ENCODE data around the gene BFSP2.

- TF ChIP-seq CTCF (IDR thresholded peaks at IDR 0.05) (no peak), EZH2 (IDR thresholded peaks at IDR 0.05; ENCODE audit: borderline replicate concordance, insufficient read depth, low read depth, low read length, poor library complexity, severe bottlenecking) (no peak)
Measured at GRCh38 chr3:133479895-133480669, 80.2 kb downstream of the BFSP2 start.
